A549 (cell line): Measurements from ENCODE around the gene ANO4. TPM values are rescaled to one million over a fixed set of nuclear protein-coding genes. Genes with fewer than 3 reads are reported as not detected.
"Not testable (repeated sequence)": the region's sequence is repeated elsewhere in the genome, so short reads cannot be mapped to it uniquely, and the experiment has no call there.

ENCODE experiments used
- ATAC-seq, 2 experiments: fragments of 200-7000 bp in 1 of 2; fragments of >200 bp in 1 of 2; cut with Nextera tagmentation in 1 of 2; cut with Tn5 transposase in 1 of 2; 3 replicates each; pipeline versions ENCODE4 v1.8.0 to v1.9.1; 2018 to 2020; ENCODE audit warnings: mild to moderate bottlenecking in 1 of 2, moderate library complexity in 1 of 2
- CTCF ChIA-PET: fragments of 300-600 bp; sonication (Branson Sonifier 250); formaldehyde crosslinking; extraction: SDS; loops from one replicate; lab custom pipeline; 2021; ENCODE audit warnings: antibody characterized with exemption, inconsistent platforms; lab: Yijun Ruan, JAX
- POLR2A ChIA-PET: fragments of 350-600 bp; formaldehyde crosslinking; extraction: SDS; loops from one replicate; lab custom pipeline; 2021; ENCODE audit warnings: antibody characterized with exemption, inconsistent platforms; lab: Yijun Ruan, JAX
- DNase-seq, 2 experiments: peaks; one replicate each; pipeline versions ENCODE4 v3.0.0 to v3.0.0-alpha.2; 2011 to 2016; ENCODE audit warnings: low read depth in 1 of 2, low spot score in 1 of 2
- FAIRE-seq: peaks from 2 replicates; lab custom pipeline; 2011; peaks lifted over from hg19 to GRCh38; lab: Jason Lieb, UNC
- H3K27ac ChIP-seq, 2 experiments: fragments of >200 bp; sonication (Bioruptor Twin); formaldehyde crosslinking; 3 replicates each; pipeline ENCODE4 v1.5.1; 2016 to 2017
- H3K4me1 ChIP-seq: fragments of >200 bp; sonication (Bioruptor Twin); formaldehyde crosslinking; 3 replicates; pipeline ENCODE4 v1.6.1; 2016
- H3K4me2 ChIP-seq: fragments of >200 bp; sonication (Bioruptor Twin); formaldehyde crosslinking; 3 replicates; pipeline ENCODE4 v1.6.1; 2016
- H3K4me3 ChIP-seq: fragments of >200 bp; sonication (Bioruptor Twin); formaldehyde crosslinking; 3 replicates; pipeline ENCODE4 v1.5.1; 2016
- H3K9me3 ChIP-seq: fragments of >200 bp; sonication (Bioruptor Twin); formaldehyde crosslinking; 3 replicates; pipeline ENCODE4 v1.6.1; 2016
- CBX2 ChIP-seq: fragments of 200-600 bp; sonication (generic); IDR thresholded peaks from 2 replicates; pipeline ENCODE4 v1.6.1; 2016; ENCODE audit warnings: low read depth, mild to moderate bottlenecking, borderline replicate concordance
- CBX8 ChIP-seq: fragments of 200-600 bp; sonication (generic); IDR thresholded peaks from 2 replicates; pipeline ENCODE4 v1.6.1; 2016
- ELK1 ChIP-seq: fragments of 150-350 bp; IDR thresholded peaks from 2 replicates; pipeline ENCODE4 v1.6.1; 2014; ENCODE audit warnings: low read depth, mild to moderate bottlenecking, low read length
- FOSL2 ChIP-seq, 2 experiments: fragments of 450-650 bp in 1 of 2; fragments of >200 bp in 1 of 2; sonication (Bioruptor Twin) in 1 of 2; formaldehyde crosslinking; IDR thresholded peaks; 2 replicates each; pipeline versions ENCODE4 v1.5.0 to v1.6.1; 2016 to 2020; ENCODE audit warnings: mild to moderate bottlenecking in 1 of 2, moderate library complexity in 1 of 2
- HDAC2 ChIP-seq: fragments of 200-600 bp; sonication (generic); IDR thresholded peaks from 2 replicates; pipeline ENCODE4 v1.6.1; 2016
- HES2 ChIP-seq: fragments of >200 bp; sonication (Bioruptor Twin); formaldehyde crosslinking; IDR thresholded peaks from 2 replicates; pipeline ENCODE4 v1.6.1; 2016
- HMGXB4 ChIP-seq: fragments of 250-450 bp; sonication (Bioruptor Pico); IDR thresholded peaks from 2 replicates; pipeline ENCODE4 v1.5.0; 2021; ENCODE audit warnings: mild to moderate bottlenecking, moderate library complexity, borderline replicate concordance
- HOXA7 ChIP-seq: fragments of 250-450 bp; sonication (Bioruptor Pico); IDR thresholded peaks from 2 replicates; pipeline ENCODE4 v1.5.0; 2020; ENCODE audit warnings: mild to moderate bottlenecking, moderate library complexity
- MAZ ChIP-seq: fragments of 150-350 bp; IDR thresholded peaks from 2 replicates; pipeline ENCODE4 v1.6.1; 2014; ENCODE audit warnings: antibody characterized with exemption, low read depth, low read length, borderline replicate concordance
- NFE2L2 ChIP-seq: fragments of 150-350 bp; conservative IDR thresholded peaks from 2 replicates; pipeline ENCODE4 v1.6.1; 2014; ENCODE audit warnings: low read length
- NR3C1 ChIP-seq: fragments of >200 bp; sonication (Bioruptor Twin); formaldehyde crosslinking; IDR thresholded peaks from 3 replicates; pipeline ENCODE4 v1.6.1; 2017
- RAD21 ChIP-seq, 2 experiments: fragments of >200 bp in 1 of 2; sonication (Bioruptor Twin) in 1 of 2; formaldehyde crosslinking in 1 of 2; IDR thresholded peaks in 1 of 2; conservative IDR thresholded peaks in 1 of 2; 2 replicates in 1 of 2; 3 replicates in 1 of 2; pipeline ENCODE4 v1.6.1; 2012 to 2018; ENCODE audit warnings: inconsistent platforms in 1 of 2
- SREBF2 ChIP-seq: fragments of 450-650 bp; IDR thresholded peaks from 2 replicates; pipeline ENCODE4 v1.6.1; 2014; ENCODE audit warnings: mild to moderate bottlenecking, moderate library complexity
- ZC3H11A ChIP-seq: fragments of 450-650 bp; IDR thresholded peaks from 2 replicates; pipeline ENCODE4 v1.6.1; 2014; ENCODE audit warnings: antibody characterized with exemption, mild to moderate bottlenecking
- ZNF302 ChIP-seq: fragments of 250-450 bp; sonication (Bioruptor Pico); IDR thresholded peaks from 2 replicates; pipeline ENCODE4 v1.9.0; 2021; ENCODE audit warnings: inconsistent platforms, mild to moderate bottlenecking, moderate library complexity
- ZSCAN20 ChIP-seq: fragments of 250-450 bp; sonication (Bioruptor Pico); IDR thresholded peaks from 2 replicates; pipeline ENCODE4 v1.8.0; 2022; ENCODE audit warnings: mild to moderate bottlenecking, moderate library complexity
- WGBS: methylation state at CpG from one replicate; pipeline ENCODE4 v1.1.6; 2017; ENCODE audit errors: missing lambda C conversion rate; 5-methylcytosine and 5-hydroxymethylcytosine counted together
- polyA plus RNA-seq, 4 experiments: library from polyadenylated mRNA; depleted of rRNA in 3 of 4; stranded (reverse); fragments of >200 nt; fragmentation: RNase III in 1 of 4; extraction: RNeasy Plus Mini Kit Qiagen cat#74134 plus additional on column Dnase treatment in 1 of 4; gene quantifications; 2 replicates in 3 of 4; 3 replicates in 1 of 4; pipeline ENCODE4 v1.2.3, GENCODE V29; 2011 to 2017

ANO4 gene
- polyA plus RNA-seq, 2 of the 4 experiments (the other 2 are of a cell fraction): 0.17 TPM; not detected in 1

GRCh38 chr12:100926669-100927248, 132.2 kb downstream of the ANO4 start:
- CTCF ChIA-PET: no interaction called here
- ATAC-seq (peak; percentile 56 to 78; a peak in 4 of 6 replicates), FAIRE-seq (no peak), DNase-seq (peak in 1 of 2 experiments; percentile 29)
- Histone ChIP-seq H3K4me3 (no peak overlapping the region), H3K9me3 (no peaks in the 10 kb centered on the region), H3K27ac (no peak overlapping the region), H3K4me1 (no peaks in the 10 kb centered on the region), H3K4me2 (no peak overlapping the region)
- POLR2A ChIA-PET: no interaction called here
- WGBS: 0% methylated on average over 1 of the region's 1 CpG
- TF ChIP-seq RAD21 (conservative IDR thresholded peaks at IDR 0.05 in 1 of 2, IDR thresholded peaks at IDR 0.05 in 1 of 2) (peak in 1 of 2 experiments; percentile 49; a peak in 2 of 5 replicates), SREBF2 (no peak), NR3C1 (no peak), CBX8 (no peak), ZC3H11A (no peak), HOXA7 (CRISPR knock-in tag) (no peak)

- 5% methylated on average over 4 of the region's 4 CpGs for WGBS
- POLR2A ChIA-PET: no interaction called here
- CTCF ChIA-PET: no interaction called here
Observed at GRCh38 chr12:100927826-100928225, 133.2 kb downstream of the ANO4 start.

GRCh38 chr12:100932571-100932970, 138.0 kb downstream of the ANO4 start:
- WGBS: 0% methylated on average over 2 of the region's 2 CpGs
- POLR2A ChIA-PET: no interaction called here
- Histone ChIP-seq H3K4me1 (no peaks in the 10 kb centered on the region), H3K4me2 (no peak overlapping the region), H3K9me3 (no peaks in the 10 kb centered on the region), H3K27ac (no peak overlapping the region), H3K4me3 (no peak overlapping the region)
- CTCF ChIA-PET: interaction anchor here (0.6 kb wide), 1 partner anchor 56 kb away, joined by 3 read pairs; no protein-coding TSS in a partner anchor
- TF ChIP-seq SREBF2 (no peak), HES2 (no peak), HMGXB4 (CRISPR knock-in tag) (no peak), CBX2 (no peak), MAZ (no peak), FOSL2 (IDR thresholded peaks at IDR 0.05) (no peak), FOSL2 (CRISPR knock-in tag; IDR thresholded peaks at IDR 0.05) (no peak), CBX8 (no peak), HDAC2 (no peak), NFE2L2 (no peak), ZNF302 (CRISPR knock-in tag) (no peak)
- FAIRE-seq: no peak
- no peak for ATAC-seq
- no peak for DNase-seq

More at GRCh38 chr12:100927826-100928225, 133.2 kb downstream of the ANO4 start:
- H3K4me1 ChIP-seq: no peaks in the 10 kb centered on the region
- DNase-seq (no peak), FAIRE-seq (no peak), ATAC-seq (no peak)
- no peak overlapping the region for H3K4me2 ChIP-seq
- H3K27ac ChIP-seq: no peak overlapping the region
- TF ChIP-seq HES2 (no peak), ZSCAN20 (CRISPR knock-in tag) (no peak), ELK1 (no peak)
- H3K9me3 ChIP-seq: no peaks in the 10 kb centered on the region
- no peak overlapping the region for H3K4me3 ChIP-seq

GRCh38 chr12:100933531-100933930, 139.0 kb downstream of the ANO4 start:
- FAIRE-seq, ATAC-seq, H3K4me3 ChIP-seq, H3K9me3 ChIP-seq, H3K27ac ChIP-seq, H3K4me1 ChIP-seq, H3K4me2 ChIP-seq, POLR2A ChIA-PET, DNase-seq, CTCF ChIA-PET: not testable (repeated sequence)
- WGBS: 26% methylated on average over 1 of the region's 1 CpG
